ENCODE measurements around the gene ZNF497.
"Not testable (repeated sequence)": the region's sequence is repeated elsewhere in the genome, so short reads cannot be mapped to it uniquely, and the experiment has no call there.

ZNF497 gene

GRCh38 chr19:58366585-58367430 is 4.3 kb upstream of the ZNF497 start:
- no peak for DNase-seq

- no peak for DNase-seq
These were observed 1.6 kb upstream of the ZNF497 start for GRCh38 chr19:58364146-58364545.

- DNase-seq, result peak; percentile 58
These were observed 665 bp downstream of the ZNF497 start for GRCh38 chr19:58361900-58362271.

GRCh38 chr19:58357481-58358145 is 4.9 kb downstream of the ZNF497 start:
- DNase-seq, result no peak

GRCh38 chr19:58356766-58357480 is 5.6 kb downstream of the ZNF497 start:
- no peak for DNase-seq

- peak; percentile 45 for DNase-seq
These were observed 6.4 kb downstream of the ZNF497 start for GRCh38 chr19:58355908-58356765.

- no peak for DNase-seq
These were observed 7.2 kb downstream of the ZNF497 start for GRCh38 chr19:58355215-58355796.

GRCh38 chr19:58354478-58355030 is 8.0 kb downstream of the ZNF497 start:
- DNase-seq, result no peak

GRCh38 chr19:58353717-58354477 is 8.7 kb downstream of the ZNF497 start:
- no peak for DNase-seq

GRCh38 chr19:58352760-58353671 is 9.5 kb downstream of the ZNF497 start, which contains the start of gene A1BG:
Gene A1BG, minus strand, starts transcription at chr19:58353492. Its CDS starts 55 bp downstream, at chr19:58353437.
- no peak for DNase-seq

GRCh38 chr19:58351990-58352755 is 10.4 kb downstream of the ZNF497 start:
- no peak for DNase-seq

- no peak for DNase-seq
These were observed 11.0 kb downstream of the ZNF497 start for GRCh38 chr19:58351558-58351878.

- no peak for DNase-seq
These were observed 11.5 kb downstream of the ZNF497 start for GRCh38 chr19:58350871-58351557.

- DNase-seq, result no peak
These were observed 12.3 kb downstream of the ZNF497 start for GRCh38 chr19:58350001-58350861.

GRCh38 chr19:58349590-58349989 is 13.0 kb downstream of the ZNF497 start:
- no peak for DNase-seq

GRCh38 chr19:58348080-58348479 is 14.5 kb downstream of the ZNF497 start:
- DNase-seq, result not testable (repeated sequence)
